Activated naive CD4-positive, alpha-beta T cell treated with Interleukin-2 at 50 U/mL for 16 hours (primary cell): ENCODE data around the gene SOX3.

Experiments
- DNase-seq: peaks from one replicate; pipeline ENCODE4 v3.0.0-alpha.2; 2020

The SOX3 gene

GRCh38 chrX:140504371-140505324 is at the start of gene SOX3:
Gene SOX3, minus strand, starts transcription at chrX:140505069. Its CDS starts 9 bp downstream, at chrX:140505060.
- DNase-seq, result no peak

- DNase-seq, result no peak
These were observed 44.1 kb upstream of the SOX3 start for GRCh38 chrX:140548985-140549384.

GRCh38 chrX:140526171-140526570 is 21.3 kb upstream of the SOX3 start:
- DNase-seq, result no peak

- no peak for DNase-seq
These were observed 20.6 kb upstream of the SOX3 start for GRCh38 chrX:140525448-140525847.

GRCh38 chrX:140524556-140524955 is 19.7 kb upstream of the SOX3 start:
- no peak for DNase-seq

- no peak for DNase-seq
These were observed 16.5 kb upstream of the SOX3 start for GRCh38 chrX:140521393-140521792.

- DNase-seq, result no peak
These were observed 9.7 kb upstream of the SOX3 start for GRCh38 chrX:140514554-140514953.

- DNase-seq, result no peak
These were observed 6.0 kb upstream of the SOX3 start for GRCh38 chrX:140510895-140511295.

GRCh38 chrX:140510306-140510676 is 5.4 kb upstream of the SOX3 start:
- DNase-seq, result no peak

- DNase-seq, result no peak
These were observed 4.8 kb upstream of the SOX3 start for GRCh38 chrX:140509468-140510305.

- DNase-seq, result no peak
These were observed 4.1 kb upstream of the SOX3 start for GRCh38 chrX:140508958-140509357.

GRCh38 chrX:140507982-140508305 is 3.1 kb upstream of the SOX3 start:
- no peak for DNase-seq

GRCh38 chrX:140507223-140507981 is 2.5 kb upstream of the SOX3 start:
- no peak for DNase-seq

- DNase-seq, result no peak
These were observed 810 bp upstream of the SOX3 start for GRCh38 chrX:140505421-140506337.

- no peak for DNase-seq
These were observed 1.0 kb downstream of the SOX3 start for GRCh38 chrX:140503714-140504351.

- no peak for DNase-seq
These were observed 1.6 kb downstream of the SOX3 start for GRCh38 chrX:140503238-140503601.

- DNase-seq, result no peak
These were observed 2.2 kb downstream of the SOX3 start for GRCh38 chrX:140502491-140503237.

- DNase-seq, result no peak
These were observed 2.9 kb downstream of the SOX3 start for GRCh38 chrX:140501940-140502468.

GRCh38 chrX:140501321-140501720 is 3.5 kb downstream of the SOX3 start:
- DNase-seq, result no peak

GRCh38 chrX:140500441-140500840 is 4.4 kb downstream of the SOX3 start:
- no peak for DNase-seq

GRCh38 chrX:140495739-140496138 is 9.1 kb downstream of the SOX3 start:
- no peak for DNase-seq
